GM19455 (cell line): ENCODE results near the gene TAPT1.
"Not testable (repeated sequence)": the region's sequence is repeated elsewhere in the genome, so short reads cannot be mapped to it uniquely, and the experiment has no call there.

Experiments used
- ATAC-seq: cut with Tn5 transposase; IDR thresholded peaks from one replicate; pipeline ENCODE4 v1.9.1; 2021; ENCODE audit not compliant: unreplicated experiment

TAPT1 gene

DNA sequence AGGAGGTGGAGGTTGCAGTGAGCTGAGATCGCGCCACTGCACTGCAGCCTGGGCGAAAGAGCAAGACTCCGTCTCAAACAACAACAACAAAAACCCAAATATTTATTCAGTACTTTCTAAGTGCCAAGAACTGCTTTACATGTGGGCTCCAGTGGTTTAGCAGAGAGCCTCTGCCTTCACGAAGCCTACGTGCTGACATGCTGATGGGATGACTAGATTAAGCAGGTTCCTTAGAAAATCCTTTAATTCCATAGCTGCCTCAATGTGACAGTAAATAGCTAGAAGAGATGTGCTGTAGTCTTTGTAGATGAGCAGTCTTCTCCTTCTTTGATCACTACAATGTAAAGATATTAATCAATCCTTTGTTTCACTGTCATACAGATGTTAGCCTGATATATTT lies 49.6 kb downstream of the TAPT1 start:
- ATAC-seq: no peak

GRCh38 chr4:16171831-16172230 lies 54.4 kb downstream of the TAPT1 start:
- no peak for ATAC-seq

GRCh38 chr4:16169490-16169889 lies 56.8 kb downstream of the TAPT1 start:
- ATAC-seq: no peak

- no peak for ATAC-seq
Measured at GRCh38 chr4:16168710-16169388, 57.4 kb downstream of the TAPT1 start.

GRCh38 chr4:16168144-16168543 lies 58.1 kb downstream of the TAPT1 start:
- ATAC-seq: no peak

DNA sequence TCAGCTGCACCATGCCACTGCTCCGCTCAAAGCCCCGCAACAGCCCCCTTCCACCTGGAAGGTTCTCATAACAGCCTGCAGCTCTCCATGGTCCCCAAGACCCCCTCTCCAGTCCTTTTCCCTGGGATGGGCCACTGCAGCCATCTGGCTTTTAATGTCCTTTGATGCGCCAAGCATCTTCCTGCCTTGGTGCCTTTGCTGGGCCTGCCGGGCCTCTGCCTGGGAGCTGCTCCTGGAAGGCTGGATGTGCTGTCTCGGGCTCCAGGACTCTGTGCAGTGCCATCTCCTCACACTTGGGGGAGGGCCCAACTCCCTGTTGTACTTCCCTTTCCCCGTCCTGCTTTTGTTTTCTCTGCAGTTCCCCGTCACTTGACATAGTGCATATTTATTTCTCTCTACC lies 60.3 kb downstream of the TAPT1 start:
- ATAC-seq: no peak

GRCh38 chr4:16162891-16163290 lies 63.4 kb downstream of the TAPT1 start:
- ATAC-seq: no peak

GRCh38 chr4:16161851-16162408 lies 64.3 kb downstream of the TAPT1 start:
- ATAC-seq: no peak

DNA sequence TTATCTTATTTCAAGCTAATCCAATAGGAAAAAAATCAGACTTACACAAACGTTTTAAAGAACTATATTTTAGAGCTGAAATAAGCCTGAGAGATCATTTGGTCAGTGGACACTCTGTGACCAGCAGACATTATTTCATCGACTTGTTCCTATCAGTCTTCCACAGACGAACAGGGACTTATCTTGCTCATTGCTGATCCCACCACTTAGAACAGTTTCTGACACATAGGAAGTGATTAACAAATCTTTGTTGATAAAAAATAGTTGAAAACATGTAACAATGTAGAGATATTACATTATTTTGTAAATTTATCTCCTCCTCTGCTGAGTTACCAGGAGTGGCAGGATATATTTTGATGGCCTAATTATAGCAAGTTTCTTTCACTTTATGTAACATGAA lies 65.8 kb downstream of the TAPT1 start:
- no peak for ATAC-seq

DNA sequence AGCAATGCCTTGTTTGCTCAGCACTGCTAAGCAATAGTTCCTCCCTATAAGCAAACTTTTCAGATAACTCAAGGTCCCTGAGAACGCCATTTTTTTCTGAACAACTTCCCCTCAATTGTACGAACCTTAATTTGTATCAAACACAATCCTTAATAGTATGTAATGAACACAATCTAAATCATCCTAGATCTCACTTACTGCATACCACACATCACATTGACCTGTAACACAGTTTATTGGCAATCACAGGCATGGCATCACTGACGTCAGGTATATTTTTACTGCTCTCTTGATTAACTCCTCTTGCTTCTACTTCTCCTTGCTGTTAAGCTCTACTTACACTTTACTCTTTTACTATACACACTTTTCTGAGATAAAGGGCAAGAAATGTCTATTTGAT lies 67.0 kb downstream of the TAPT1 start:
- ATAC-seq: no peak

DNA sequence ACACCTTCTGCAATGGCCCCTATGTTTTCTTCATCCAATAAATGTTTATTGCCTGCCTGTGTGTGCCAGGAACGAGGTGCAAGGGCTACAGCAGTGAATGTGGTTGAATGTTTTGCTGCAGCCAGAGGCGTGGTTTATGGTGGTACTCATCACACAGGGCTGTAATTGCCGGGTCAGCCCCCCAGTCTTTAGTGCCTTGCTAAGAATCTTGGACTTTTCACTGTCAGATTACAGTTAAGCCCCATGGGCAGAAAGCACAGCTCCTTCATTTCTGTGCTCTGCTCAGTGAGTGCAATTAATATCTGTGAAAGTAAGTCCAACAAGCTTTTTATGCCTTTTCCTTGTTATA lies 67.8 kb downstream of the TAPT1 start:
- ATAC-seq: no peak

- ATAC-seq: no peak
Measured at GRCh38 chr4:16157609-16158503, 68.4 kb downstream of the TAPT1 start.

DNA sequence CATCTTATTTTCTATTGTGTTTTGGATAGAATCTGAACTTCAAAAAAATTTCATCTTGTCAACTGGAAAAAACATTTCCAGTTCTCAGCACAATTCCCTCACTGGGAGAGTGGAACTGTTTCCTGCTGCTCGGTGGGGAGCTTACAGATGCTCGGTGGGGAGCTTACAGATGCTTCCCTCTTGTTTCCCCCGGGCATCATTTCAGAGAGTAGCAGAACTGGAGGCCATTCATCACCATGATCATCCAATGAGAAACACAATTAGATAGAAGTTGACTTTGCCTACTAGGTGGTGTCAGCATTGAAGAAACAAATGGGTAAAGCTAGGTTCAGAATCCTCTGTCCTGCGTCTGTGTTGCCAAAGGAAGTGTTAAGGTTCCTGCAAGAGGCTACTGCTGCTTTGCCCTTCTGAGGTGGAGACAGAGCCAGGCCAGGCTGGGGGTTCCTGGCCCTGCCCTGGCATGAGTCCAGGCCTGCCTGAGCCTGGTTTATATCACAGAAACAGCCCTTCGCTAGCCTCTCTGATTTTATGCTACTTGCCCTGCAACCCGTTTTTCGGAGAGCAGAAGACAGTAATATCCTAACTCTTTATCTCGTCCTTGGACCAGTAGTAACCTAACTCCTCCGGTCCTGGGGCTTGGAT lies 70.6 kb downstream of the TAPT1 start:
- no peak for ATAC-seq

GRCh38 chr4:16154451-16154850 lies 71.8 kb downstream of the TAPT1 start:
- no peak for ATAC-seq

DNA sequence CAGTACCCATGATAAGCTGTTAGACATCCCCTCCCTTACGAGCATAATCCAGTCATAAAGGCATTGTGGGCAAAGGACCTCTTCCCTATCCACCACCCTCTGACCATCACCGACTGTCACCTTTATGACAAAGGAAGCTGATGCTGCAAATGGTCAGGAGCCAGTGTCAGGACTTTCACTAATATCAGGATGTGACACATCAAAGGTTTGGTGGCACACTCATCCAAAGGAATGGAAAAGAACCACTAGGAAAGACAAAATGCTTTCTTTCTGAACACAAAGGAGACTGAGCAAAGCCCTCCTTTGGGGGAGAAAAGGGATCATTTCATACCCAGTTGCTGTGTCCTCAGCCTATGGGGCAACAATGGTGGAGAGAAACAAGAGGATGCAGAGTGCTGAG lies 75.6 kb downstream of the TAPT1 start:
- ATAC-seq: no peak

GRCh38 chr4:16144913-16145312 lies 81.4 kb downstream of the TAPT1 start:
- ATAC-seq: not testable (repeated sequence)

- ATAC-seq: no peak
Measured at GRCh38 chr4:16142598-16143310, 83.5 kb downstream of the TAPT1 start.

GRCh38 chr4:16140879-16141249 lies 85.4 kb downstream of the TAPT1 start:
- ATAC-seq: no peak

DNA sequence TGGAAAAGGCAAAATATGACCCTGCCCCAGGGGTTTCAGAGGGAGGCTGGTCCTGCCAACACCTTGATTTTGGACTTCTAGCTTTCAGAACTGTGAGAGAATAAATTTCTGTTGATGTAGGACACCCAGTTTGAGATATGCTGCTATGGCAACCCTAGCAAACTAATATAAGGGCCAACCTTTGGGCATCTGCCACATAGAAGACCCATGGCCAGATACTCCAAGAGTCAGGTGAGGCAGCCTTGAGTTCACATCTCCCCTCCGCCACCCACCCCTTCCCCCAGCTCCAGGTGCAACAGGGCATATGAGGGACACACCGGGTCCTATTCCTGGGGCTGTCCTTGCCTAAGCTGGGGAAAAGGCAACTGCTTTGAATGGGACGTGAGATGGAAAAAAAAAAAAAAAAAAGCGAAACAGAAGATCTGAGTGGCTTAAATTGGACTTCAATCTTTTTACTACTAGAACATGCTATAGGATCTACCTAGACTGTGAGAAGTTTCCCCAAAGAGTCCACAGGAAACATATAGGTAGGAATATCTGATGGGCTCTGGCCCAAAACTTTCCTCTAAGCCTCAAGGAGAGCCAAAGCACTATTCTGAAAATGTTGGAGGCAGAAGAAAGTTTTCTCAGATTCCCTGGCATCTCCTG lies 85.9 kb downstream of the TAPT1 start:
- ATAC-seq: no peak

- no peak for ATAC-seq
Measured at GRCh38 chr4:16139066-16139945, 87.0 kb downstream of the TAPT1 start.
